Fibroblast of skin of left biceps (primary cell): ENCODE data around the gene HYAL1.
"Not testable (repeated sequence)": the region's sequence is repeated elsewhere in the genome, so short reads cannot be mapped to it uniquely, and the experiment has no call there.

Source experiments
- DNase-seq, 2 experiments: peaks; one replicate each; pipeline ENCODE4 v3.0.0-alpha.2; 2013; ENCODE audit warnings: low read depth in 2 of 2

Gene HYAL1

DNA sequence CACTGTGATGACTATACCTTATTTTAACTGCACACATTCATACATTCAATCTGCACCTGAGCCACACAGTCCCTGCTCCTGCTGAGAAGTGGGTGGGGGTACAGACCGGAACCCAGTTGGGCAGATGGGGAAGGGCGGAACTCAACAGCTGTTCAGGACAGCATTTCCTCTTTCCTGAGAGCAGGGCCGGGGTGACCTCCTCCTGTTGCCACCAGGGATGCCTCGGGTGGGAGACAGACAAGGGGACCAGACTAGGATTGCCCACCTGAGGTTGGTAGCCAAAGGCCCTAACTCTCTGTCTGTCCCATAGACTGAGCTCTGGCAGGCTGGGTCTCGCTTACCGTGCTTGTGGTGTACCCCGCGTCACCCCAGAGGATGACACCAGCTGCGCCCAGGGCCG lies 15.2 kb upstream of the HYAL1 start:
- no peak for DNase-seq

DNA sequence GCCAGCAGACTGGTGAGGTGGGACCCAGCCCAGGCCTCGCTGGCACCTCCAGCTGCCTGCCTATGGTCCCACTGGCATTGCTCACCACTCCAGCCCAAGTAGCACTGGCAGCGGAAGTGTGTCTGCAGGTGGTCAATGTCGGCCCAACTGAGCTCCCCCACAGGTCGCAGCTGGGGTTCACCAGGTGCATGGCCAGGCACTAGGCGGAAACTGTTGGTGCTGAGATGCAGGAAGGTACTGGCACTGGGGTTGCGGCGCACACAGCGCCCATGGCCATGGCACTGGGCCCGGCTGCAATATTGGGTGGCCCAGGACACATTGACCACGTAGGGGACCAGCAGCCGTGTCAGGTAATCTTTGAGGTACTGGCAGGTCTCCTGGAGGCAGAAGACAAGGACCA lies 14.8 kb upstream of the HYAL1 start:
- no peak for DNase-seq

DNA sequence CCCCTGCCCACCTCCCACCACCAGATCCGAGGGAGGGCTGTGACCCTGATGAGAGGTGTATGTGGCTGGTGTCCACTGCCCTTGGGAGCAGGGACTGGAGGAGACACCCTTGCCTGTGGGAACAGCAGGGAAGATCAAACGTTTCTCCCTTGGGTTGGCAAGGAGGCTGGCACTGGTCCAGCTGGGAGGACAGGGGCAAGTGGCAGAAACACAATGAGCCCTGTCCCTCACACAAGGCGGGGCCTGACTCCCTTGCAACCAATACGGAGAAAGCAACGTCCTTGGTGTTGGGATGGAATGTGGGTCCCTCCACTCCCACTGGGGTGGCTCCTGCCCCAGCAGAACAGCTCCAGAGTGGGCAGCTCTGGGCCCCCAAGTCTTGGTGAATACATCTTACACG lies 13.9 kb upstream of the HYAL1 start:
- no peak for DNase-seq

DNA sequence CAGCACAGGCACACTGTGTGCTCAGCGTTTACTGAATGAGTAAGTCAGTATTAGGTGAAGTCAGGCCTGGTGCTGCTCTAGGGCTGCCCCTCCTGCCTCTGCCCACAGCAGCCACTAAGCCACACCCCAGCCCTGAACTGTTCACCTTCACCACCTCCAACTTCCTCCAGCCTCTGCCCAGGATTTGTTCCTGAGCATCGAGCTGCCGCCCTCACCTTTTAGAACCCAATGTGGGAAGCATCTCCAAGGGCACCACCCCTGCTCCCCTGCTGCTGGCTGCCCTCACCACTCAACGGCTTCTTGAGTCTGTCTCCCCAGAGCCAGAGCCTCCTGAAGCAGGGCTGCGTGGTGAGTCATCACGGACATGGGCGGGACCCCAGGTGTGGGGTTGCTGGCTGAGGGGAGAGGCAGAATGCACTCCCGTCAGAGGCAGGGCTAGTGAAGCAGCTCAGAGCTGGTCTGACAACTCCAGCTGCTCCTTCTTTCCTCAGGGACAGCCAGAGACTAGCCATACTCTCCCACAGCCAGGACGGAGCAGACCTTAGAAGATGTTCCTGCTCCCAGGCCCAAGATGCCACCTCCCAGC lies 13.4 kb upstream of the HYAL1 start:
- DNase-seq = no peak

DNA sequence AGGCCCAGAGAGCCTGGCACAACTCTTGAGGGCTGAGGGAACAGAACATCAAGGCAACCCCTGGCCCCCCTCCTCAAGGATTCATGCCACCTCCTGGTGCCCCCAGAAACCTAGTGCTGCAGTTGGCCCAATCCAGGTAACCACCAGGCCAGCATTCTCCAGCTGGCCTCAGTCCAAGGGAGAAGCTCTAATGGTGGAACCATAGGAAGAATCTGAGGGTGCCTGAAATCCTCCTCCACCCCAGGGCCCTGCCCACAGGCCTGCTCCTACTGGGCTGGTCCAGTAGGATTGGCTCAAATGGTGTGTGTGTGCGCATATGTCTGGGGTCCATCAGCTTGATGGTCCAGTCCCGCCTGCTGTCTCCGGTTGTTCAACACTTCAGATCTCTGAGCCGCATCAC lies 11.4 kb upstream of the HYAL1 start:
- DNase-seq = no peak

DNA sequence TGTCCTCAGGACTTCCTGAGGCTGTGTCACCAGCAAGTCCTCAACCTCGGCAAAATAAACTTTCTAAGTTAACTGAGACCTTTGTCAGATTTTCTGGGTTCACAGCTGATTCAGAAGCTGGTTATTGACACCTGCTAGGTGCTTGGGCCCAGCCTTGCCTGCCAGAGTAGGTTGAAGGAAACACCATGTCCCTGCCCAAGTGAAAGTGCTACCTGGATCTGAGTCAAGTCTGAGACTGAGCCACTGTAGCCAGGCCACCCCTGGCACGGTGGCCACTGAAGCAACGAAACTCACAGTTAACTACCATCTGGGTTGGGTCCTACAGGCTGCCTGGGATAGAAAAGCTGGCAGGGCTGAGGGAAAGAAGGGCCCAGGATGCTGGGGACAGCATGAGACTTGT lies 11.0 kb upstream of the HYAL1 start:
- DNase-seq = no peak

DNA sequence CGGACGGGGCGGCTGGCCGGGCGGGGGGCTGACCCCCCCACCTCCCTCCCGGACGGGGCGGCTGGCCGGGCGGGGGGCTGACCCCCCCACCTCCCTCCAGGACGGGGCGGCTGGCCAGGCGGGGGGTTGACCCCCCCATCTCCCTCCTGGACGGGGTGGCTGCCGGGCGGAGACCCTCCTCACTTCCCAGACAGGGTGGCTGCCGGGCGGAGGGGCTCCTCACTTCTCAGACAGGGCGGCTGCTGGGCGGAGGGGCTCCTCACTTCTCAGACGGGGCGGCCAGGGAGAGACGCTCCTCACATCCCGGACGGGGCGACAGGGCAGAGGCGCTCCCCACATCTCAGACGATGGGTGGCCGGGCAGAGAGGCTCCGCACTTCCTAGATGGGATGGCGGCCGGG lies 8.7 kb upstream of the HYAL1 start:
- not testable (repeated sequence) for DNase-seq

DNA sequence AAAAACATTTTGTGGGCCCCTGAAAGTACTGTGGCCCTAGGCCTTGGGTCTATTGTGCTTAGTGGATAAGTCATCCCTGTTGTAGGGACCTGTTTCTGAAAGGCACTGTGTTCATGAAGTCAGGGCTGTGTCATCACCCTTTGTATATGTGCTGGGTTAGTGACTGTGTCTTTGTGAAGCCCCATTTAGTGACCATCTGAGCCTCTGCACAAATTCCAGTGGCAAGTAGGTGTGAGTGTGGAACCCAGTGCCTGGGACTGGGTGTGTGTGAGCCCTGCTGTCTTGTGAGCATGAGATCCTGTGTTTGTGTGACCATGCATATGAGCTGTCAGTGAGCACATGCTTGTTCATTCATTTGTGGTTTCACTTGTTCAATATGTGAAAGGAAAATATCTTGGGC lies 1.2 kb upstream of the HYAL1 start:
- no peak for DNase-seq

DNA sequence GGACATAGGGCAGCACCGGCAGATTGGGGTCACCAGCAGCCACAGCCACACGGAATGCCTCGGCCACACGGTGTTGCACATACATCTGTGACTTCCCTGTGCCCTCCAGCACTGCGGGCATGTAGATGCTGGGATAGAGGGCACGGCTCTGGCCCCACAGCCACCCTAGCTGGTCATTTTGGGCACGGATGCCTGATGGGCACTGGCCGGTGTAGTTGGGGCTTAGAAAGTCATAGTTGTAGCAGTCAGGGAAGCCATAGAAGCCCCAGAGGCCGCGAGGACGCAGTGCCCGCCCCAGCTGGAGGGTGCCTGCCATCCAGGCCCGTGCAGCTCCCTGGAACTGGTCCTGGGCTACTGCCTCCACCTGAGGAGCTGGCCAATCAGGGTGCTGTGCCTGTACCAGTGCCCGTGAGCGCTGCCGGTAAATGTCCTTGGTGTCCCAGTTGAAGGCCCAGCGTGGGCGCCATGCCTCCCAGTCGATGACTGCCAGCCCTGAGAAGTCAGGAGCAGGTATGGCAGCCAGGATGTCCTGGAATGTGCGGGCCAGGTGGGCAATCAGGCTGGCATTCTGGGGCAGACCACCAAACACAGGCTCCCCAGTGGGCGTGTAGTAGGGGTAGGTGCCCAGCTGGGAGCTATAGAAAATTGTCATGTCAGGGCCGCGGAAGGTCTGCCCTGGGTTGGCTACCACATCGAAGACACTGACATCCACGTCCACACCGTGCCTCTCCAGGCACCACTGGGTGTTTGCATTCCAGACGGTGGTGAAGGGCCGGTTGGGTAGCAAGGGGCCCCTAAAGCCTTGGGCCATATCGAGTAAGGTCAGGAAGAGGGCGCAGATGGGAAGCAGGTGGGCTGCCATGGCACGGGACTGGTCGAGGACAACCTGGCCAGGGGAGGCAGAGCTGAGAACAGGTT lies 1.0 kb downstream of the HYAL1 start:
- DNase-seq = no peak

DNA sequence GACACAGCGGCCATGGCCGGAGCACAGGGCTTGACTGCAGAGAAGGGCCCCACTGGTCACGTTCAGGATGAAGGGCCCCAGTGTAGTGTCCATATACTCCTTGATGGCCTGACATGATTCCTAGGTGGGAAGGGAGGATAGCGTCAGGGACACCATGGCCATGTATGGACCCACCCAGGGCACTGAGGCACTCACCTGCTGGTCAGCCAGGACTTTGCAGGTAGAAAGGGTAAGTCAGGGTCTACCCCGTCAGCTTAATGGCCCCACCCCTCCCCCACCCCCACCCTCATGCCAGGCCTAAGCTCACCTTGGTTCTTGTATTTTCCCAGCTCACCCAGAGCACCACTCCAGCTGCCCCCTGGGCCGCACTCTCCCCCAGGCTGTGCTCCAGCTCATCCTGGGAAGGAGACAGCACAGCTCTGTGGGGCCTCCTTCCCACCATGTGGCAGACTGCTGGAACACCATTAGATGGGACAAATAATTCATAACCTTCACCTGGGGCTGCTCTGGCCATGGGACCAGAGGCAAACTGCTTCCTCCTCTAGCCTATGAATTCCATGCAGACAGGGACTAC lies 2.6 kb downstream of the HYAL1 start:
- no peak for DNase-seq

DNA sequence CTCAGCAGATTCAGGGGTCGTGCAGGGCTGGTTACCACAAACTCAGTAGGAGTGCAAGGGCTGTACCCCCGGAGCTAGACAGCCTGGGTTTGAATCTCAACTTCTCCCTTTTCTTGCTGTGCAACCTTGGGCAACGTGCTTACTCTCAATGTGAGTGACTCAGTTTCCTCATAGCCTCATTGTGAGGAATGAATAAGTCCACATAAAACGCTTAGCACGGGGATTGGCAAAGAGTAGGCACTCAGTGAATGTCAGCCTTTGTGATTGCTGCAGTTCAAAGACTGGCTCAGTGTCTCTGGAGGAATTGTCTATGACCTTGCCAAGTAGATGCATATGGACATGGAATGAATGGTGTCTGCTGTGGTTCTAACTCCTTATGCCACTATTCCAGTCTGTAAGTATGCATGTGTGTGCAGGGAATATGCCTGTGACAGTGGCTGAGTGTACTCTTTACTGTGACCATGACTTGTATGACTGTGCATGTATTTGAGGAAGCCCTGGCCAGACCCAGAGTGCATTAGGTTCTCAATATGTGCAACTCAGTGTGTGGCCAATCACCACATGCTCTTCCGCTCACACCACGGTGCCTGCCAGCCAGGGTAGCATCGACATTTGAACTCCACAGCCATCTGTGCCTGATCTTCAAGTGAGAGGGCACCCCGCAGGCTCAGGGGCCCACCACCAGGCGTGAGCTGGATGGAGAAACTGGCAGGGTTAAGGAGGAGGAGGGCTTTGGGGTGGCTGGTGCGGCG lies 3.3 kb downstream of the HYAL1 start:
- no peak for DNase-seq

DNA sequence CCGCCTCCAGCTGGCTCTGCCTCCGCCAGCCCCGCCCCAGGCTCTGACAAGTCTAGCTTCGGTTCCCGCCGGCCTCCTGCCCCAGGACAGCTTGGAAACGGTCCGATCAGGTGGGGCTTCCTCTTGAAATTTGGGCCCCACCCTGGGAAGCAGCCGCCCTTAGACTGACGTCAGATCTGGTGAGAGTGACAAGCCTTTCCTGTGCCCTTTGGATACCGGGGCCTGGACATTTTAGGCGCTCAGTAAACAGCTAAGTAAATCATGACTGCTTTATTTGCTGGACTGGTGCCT lies 3.8 kb downstream of the HYAL1 start:
- no peak for DNase-seq

DNA sequence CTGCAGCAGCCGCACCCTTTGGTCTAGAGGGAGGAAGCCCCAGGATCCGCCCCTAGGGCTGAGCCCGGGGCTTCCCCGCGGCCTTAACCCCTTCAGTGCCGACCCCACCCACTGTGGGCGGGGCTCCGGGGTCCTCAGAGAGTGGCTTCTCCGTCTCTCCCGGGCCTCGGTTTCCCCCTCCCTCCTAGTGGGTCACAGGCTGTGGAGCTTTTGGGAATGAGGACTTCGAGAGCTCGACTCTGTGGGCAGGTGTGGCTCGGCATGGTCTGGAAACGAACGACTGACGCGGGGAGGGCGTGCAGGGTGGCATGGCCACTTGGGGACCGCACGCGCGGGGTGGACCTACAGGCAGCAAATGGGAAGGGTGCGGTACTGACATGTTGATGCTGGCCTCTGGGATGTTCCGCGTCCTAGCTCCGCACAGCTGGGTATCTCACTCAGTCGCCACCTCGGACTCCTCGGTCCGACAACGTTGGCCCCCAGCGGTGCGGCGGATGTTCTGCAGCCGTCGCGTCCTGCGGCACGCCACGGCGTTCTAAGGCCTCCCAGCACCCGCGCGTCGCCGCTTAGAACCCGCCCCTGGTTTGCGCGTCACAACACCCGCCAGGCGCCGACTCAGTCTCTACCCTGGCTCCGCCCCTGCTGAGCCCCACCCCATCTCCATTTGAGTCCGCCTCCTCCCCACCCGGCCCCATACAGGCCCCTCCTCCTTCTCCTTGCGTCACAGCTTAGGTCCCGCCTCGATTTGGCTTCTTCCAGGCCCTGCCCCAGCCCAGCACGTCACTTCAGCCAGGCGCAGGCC lies 4.3 kb downstream of the HYAL1 start, which contains the start of the genes HYAL3 and NAA80:
HYAL3 (minus strand) TSS at position 570 of the 802 bp plus-strand sequence. CDS start 3,803 bp downstream, outside the sequence.
NAA80 (minus strand) TSS at position 570 of the 802 bp plus-strand sequence. CDS start 1,942 bp downstream, outside the sequence.
- DNase-seq = peak; percentile 98

DNA sequence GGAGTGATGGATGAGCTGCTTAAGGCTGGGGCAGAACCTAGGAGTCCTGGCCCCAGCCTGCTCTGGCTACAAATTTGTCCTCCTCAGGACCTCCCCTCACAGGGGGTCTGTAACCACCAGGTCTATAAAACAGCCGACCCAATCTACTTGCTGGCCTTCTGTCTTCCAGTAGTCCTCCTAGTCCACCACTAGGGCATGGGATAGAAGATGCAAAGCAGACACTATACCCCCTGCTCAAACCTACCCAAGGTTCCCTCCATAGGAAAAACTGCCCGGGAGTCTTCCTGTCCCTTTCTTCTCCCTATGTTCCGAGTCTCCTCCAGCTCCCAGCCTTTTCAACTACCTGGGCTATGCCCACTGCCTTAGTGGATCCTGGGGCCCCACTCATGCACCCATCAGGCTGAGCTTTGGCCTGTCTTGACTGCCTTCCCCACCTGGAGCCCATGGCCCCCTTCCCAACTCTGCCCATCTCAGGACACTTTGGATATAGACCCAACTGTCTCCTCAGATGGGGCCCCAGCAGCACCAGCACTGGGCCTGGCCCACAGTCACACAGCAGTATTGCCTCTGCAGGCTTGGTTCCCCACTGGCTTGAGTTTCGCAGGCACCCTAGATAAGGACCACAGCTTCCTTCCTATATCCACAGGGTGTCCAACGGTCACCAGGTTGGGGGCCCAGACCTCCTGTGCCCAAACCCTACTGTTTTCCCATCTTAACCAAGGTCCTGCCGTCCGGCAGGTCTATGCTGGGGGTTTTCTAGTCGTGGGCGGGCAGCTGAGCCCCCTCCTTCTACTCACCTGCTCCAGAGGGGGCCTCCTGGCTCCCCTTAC lies 5.3 kb downstream of the HYAL1 start:
- DNase-seq = no peak

DNA sequence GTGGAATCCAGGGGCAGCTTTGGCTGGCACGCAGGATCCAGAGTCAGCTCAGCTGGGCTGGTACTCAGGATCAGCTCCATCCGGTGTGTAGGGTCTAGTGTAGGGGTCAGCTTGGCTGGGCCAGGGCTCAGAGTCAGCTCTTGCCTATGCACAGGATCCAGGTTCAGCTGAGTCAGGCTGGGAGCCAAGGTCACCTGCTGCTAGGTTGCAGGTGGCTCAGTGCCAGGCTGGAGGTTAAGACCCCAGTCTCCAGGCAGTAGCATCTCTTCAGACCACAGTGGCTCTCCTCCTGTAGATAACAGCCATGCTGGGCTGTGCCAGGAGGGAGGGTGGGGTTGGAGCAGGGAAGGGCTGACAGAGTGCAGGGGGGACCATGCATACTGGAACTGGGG lies 6.0 kb downstream of the HYAL1 start:
- DNase-seq = no peak

DNA sequence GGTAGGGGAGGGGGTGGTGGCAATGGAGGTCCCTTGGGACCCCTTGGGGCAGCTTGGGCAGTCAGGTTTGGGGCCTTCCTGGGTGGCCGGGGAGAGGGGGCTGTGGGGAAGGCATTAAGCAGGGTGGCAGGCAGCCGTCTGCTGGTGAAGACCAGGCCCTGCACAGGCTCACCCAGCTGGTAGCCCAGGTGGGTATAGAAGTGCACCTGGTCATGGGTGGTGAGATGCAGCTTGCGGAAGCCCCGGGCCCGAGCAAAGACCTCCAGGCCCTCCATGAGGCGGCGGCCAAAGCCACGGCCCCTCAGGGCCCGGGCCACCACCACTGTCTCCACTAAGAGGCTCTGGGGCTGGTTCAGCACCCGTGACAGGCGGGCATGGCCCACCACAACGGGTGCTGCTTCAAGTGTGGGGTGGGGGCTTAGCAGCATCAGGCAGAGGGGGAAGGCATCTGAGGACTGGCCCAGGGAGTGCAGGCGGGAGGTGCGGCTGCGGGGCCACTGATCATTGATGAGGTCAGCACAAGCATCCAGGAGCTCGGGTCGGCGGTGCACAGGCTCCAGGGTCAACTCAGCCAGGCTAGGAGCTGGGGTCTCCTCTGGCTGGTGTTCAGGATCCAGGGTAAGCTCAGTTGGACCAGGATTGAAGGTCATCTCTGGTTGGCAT lies 6.5 kb downstream of the HYAL1 start:
- no peak for DNase-seq

DNA sequence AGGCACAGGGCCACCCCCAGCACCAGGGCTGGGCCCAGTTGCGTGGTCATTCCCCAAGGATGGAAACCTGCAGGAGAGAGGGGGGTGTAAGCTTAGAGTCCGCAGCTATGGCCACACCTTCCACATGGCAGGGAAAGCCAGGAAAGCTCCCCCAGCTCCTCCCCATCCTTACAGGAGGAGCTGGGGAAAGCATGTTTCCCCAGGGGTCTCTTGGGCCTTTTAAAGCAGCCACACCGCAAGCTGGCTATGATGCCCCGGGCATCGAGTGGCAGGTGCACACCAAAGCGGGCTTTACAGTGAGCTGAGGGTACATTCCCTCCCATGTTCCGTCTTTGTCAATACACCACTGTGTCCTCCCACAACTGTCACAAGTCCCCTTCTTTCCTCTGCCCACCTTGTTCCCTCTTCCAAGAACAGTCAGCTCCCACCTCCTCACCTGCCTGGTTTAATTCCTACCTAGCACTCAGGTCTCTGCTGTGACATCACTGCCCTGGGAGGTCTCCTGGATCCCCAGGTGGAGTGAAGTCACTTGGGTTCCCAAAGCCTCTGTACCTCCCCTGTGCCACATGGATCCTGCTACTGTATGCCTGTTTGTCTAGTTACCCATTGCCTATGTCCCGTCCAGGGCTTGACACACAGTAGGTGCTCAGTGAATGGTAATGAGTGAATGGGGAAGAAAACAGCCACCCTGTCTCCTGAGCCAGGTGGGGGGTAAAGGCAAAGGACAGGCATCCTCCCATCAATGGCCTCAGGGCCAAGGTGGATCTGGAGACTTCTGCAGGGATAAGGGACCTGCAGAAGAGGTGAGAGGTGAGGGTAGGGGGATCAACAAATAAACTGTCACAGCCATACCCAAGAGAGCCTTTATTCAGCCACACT lies 7.6 kb downstream of the HYAL1 start:
- DNase-seq = no peak

DNA sequence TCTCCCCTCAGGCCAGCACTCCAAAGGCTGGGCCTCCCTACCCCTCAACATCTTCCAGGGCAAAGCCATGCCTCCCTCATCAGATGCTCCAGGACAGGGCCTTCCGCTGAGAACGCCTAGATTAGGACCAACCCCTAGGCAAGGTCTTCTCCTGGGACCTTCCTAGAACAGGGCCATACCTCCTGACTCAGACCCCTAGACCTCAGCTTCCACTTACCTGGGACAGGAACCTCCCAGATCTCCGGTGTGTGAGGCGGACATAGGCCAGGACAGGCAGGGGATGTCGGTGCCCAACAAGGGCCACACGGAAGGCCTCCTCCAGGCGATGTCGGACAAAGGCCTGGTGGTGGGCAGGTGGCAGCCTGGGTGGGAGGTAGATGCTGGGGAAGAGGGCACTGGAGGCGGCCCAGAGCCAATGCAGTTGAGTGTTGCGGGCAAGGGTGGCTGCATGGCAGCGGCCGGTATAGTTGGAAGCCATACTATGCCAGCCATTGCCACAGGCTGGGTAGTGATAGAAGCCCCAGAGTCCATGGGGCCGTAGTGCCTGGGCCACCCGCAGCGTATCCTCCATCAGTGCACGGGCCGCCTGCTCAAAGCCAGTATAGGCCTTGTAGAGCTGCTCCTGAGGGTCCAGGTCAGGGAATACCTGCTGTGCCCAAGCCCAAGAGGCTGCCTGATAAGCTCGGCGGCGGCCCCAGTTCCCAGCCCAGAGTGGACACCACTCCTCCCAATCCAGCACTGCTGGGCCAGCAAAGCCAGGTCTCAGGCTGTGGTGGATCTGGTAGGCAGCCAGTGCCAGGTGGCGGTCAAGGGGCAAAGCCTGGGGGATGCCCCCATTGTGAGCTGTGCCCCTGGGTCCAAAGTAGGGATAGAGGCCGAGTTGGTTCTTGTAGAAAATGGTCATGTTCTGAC lies 8.6 kb downstream of the HYAL1 start:
- no peak for DNase-seq
